Kidney capillary endothelial cell (primary cell): ENCODE data around the gene GCC2.
"Not testable (repeated sequence)": the region's sequence is repeated elsewhere in the genome, so short reads cannot be mapped to it uniquely, and the experiment has no call there.

Source experiments
- DNase-seq: peaks from one replicate; pipeline ENCODE4 v3.0.0-alpha.2; 2018; ENCODE audit warnings: low spot score

GCC2 gene

GRCh38 chr2:108448678-108449409, at the start of gene GCC2:
TSS of gene GCC2 (plus strand) at chr2:108449206. CDS start at chr2:108449275, 69 bp downstream.
- peak; percentile 90 for DNase-seq

GRCh38 chr2:108399479-108399878, 49.5 kb upstream of the GCC2 start:
- DNase-seq: no peak

- no peak for DNase-seq
Observed at GRCh38 chr2:108401800-108402199, 47.2 kb upstream of the GCC2 start.

GRCh38 chr2:108403494-108403893, 45.5 kb upstream of the GCC2 start:
- no peak for DNase-seq

GRCh38 chr2:108404784-108405397, 44.1 kb upstream of the GCC2 start:
- DNase-seq: no peak

GRCh38 chr2:108407864-108408729, 40.9 kb upstream of the GCC2 start:
- DNase-seq: no peak

- DNase-seq: no peak
Observed at GRCh38 chr2:108409768-108410167, 39.2 kb upstream of the GCC2 start.

GRCh38 chr2:108412995-108413710, 35.9 kb upstream of the GCC2 start:
- no peak for DNase-seq

- DNase-seq: no peak
Observed at GRCh38 chr2:108413711-108414095, 35.3 kb upstream of the GCC2 start.

GRCh38 chr2:108414256-108414876, 34.6 kb upstream of the GCC2 start:
- no peak for DNase-seq

GRCh38 chr2:108414945-108415344, 34.1 kb upstream of the GCC2 start:
- no peak for DNase-seq

- DNase-seq: no peak
Observed at GRCh38 chr2:108417254-108417653, 31.8 kb upstream of the GCC2 start.

- no peak for DNase-seq
Observed at GRCh38 chr2:108418416-108418815, 30.6 kb upstream of the GCC2 start.

- no peak for DNase-seq
Observed at GRCh38 chr2:108423067-108423466, 25.9 kb upstream of the GCC2 start.

GRCh38 chr2:108423502-108424251, 25.3 kb upstream of the GCC2 start:
- DNase-seq: no peak

- DNase-seq: no peak
Observed at GRCh38 chr2:108428286-108429009, 20.6 kb upstream of the GCC2 start.

- DNase-seq: not testable (repeated sequence)
Observed at GRCh38 chr2:108435578-108435977, 13.4 kb upstream of the GCC2 start.

- no peak for DNase-seq
Observed at GRCh38 chr2:108436976-108437375, 12.0 kb upstream of the GCC2 start.

GRCh38 chr2:108441712-108442111, 7.3 kb upstream of the GCC2 start:
- DNase-seq: no peak
